Prostate gland (tissue), 2 donors: ENCODE results near the gene MMP17. TPM values are rescaled to one million over a fixed set of nuclear protein-coding genes. Genes with fewer than 3 reads are reported as not detected.

Experiments
- DNase-seq: peaks from one replicate; pipeline ENCODE4 v3.0.0-alpha.2; 2019; ENCODE audit warnings: low spot score
- H3K27ac ChIP-seq, 2 donors: fragments of 200-600 bp; sonication (generic); 2 replicates each; pipeline ENCODE4 v1.5.1; 2017 to 2019
- H3K27me3 ChIP-seq: fragments of 200-600 bp; sonication (generic); replicated peaks from 2 replicates; pipeline ENCODE4 v1.5.1; 2019; ENCODE audit not compliant: insufficient read depth
- H3K36me3 ChIP-seq, 2 donors: fragments of 200-600 bp; sonication (generic); 1 replicate in 1 of 2; 2 replicates in 1 of 2; pipeline versions ENCODE4 v1.5.1 to v1.8.1; 2017 to 2019
- H3K4me1 ChIP-seq: fragments of 200-600 bp; sonication (generic); replicated peaks from 2 replicates; pipeline ENCODE4 v1.5.1; 2019
- H3K4me3 ChIP-seq, 2 donors: fragments of 200-600 bp; sonication (generic); 2 replicates each; pipeline ENCODE4 v1.5.1; 2017 to 2019
- H3K9me3 ChIP-seq: fragments of 200-600 bp; sonication (generic); 2 replicates; pipeline ENCODE4 v1.5.1; 2017
- POLR2A ChIP-seq: fragments of 450-650 bp; IDR thresholded peaks from one replicate; pipeline ENCODE4 v1.6.1; 2016; ENCODE audit warnings: antibody characterized with exemption, mild to moderate bottlenecking
- POLR2AphosphoS5 ChIP-seq: sonication (generic); formaldehyde crosslinking; IDR thresholded peaks from one replicate; pipeline ENCODE4 v1.6.1; 2017; ENCODE audit warnings: antibody characterized with exemption
- WGBS: methylation state at CpG from one replicate; pipeline ENCODE4 v1.1.5; 2018; 5-methylcytosine and 5-hydroxymethylcytosine counted together
- intact Hi-C: fragments of 100-400 bp; cut with DNase I; formaldehyde crosslinking; loops from one replicate; pipeline ENCODE4 v1.14.2; 2022
- total RNA-seq, 2 donors: library from RNA; depleted of rRNA; stranded (reverse); fragments of >200 nt; gene quantifications; one replicate each; pipeline ENCODE4 v1.1.0, GENCODE V29; 2016
- TF ChIP-seq, protein P1 (sequence below), 4 experiments: fragments of 200-600 bp in 2 of 4; fragments of 450-650 bp in 2 of 4; sonication (generic) in 2 of 4; IDR thresholded peaks; 1 replicate in 3 of 4; 2 replicates in 1 of 4; pipeline ENCODE4 v1.5.1; 2016 to 2019; ENCODE audit warnings: antibody characterized with exemption in 4 of 4, mild to moderate bottlenecking in 2 of 4, moderate library complexity in 2 of 4

MMP17 gene
- total RNA-seq, 2 donors from 2014 or later: 1.1 to 35.7 TPM

DNA sequence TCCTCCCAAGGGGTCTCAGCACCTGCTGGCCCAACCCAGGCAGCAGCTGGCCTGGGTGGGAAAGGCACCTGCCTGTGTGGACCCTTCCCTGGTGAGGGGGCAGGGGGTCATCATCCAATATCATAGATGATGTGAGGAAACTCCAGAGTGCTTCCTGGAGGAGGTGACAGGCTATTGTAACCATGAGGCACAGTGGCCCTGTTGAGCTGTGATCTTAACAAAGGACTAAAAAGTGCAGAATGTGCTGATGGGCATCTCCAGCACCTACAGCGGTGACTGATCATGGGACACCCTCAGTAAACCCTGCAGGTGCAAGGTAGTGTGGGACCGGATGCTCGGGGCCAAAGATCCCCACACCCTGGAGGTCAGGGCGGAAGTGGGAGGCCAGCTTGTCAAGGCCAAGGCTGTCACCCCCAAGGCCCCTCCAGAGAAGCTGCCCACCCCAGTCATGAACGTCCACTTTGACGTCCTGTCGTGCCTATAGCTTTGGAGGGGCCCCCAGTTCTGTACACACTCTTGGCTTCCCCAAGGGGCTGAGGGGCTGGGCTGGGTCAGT, 7.5 kb downstream of the MMP17 start:
- Histone ChIP-seq H3K4me3 (no peak overlapping the region), H3K4me1 (peaks cover 6% of the 10 kb centered on the region), H3K9me3 (no peaks in the 10 kb centered on the region), H3K27ac (no peak overlapping the region), H3K36me3 (no peaks in the 10 kb centered on the region), H3K27me3 (peaks cover 14% of the 10 kb centered on the region)
- no peak for TF ChIP-seq POLR2A
- TF ChIP-seq, protein P1, sequence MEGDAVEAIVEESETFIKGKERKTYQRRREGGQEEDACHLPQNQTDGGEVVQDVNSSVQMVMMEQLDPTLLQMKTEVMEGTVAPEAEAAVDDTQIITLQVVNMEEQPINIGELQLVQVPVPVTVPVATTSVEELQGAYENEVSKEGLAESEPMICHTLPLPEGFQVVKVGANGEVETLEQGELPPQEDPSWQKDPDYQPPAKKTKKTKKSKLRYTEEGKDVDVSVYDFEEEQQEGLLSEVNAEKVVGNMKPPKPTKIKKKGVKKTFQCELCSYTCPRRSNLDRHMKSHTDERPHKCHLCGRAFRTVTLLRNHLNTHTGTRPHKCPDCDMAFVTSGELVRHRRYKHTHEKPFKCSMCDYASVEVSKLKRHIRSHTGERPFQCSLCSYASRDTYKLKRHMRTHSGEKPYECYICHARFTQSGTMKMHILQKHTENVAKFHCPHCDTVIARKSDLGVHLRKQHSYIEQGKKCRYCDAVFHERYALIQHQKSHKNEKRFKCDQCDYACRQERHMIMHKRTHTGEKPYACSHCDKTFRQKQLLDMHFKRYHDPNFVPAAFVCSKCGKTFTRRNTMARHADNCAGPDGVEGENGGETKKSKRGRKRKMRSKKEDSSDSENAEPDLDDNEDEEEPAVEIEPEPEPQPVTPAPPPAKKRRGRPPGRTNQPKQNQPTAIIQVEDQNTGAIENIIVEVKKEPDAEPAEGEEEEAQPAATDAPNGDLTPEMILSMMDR (IDR thresholded peaks at IDR 0.05): no peak
- no peak for TF ChIP-seq POLR2AphosphoS5
- intact Hi-C loops: loop anchor here (10.0 kb wide), 2 partner anchors 701 to 731 kb away; no protein-coding TSS in a partner anchor
- no peak for DNase-seq
- WGBS: 81% methylated on average over 7 of the region's 7 CpGs

DNA sequence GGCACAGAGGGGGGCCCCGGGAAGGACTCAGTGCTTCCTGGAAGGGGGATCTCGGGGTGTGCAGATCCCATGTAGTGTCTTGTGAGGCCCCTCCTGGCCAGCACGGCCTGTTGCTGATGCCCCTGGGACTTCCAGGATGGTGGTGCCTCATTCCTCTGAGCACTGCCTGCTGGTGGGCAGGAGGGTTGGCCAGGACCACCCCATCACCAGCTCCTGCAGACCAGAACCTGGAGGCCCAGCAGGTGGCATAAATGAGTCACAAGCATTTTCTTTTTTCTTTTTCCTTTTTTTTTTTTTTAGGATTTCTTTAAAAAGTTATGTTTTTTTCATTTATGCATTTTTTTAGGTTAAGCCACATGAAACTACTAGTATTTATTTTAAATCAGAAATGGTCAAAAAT, 8.0 kb downstream of the MMP17 start:
- no peaks in the 10 kb centered on the region for H3K36me3 ChIP-seq
- H3K4me3 ChIP-seq: no peak overlapping the region
- no peaks in the 10 kb centered on the region for H3K9me3 ChIP-seq
- intact Hi-C loops: loop anchor here (10.0 kb wide), 2 partner anchors 701 to 731 kb away; no protein-coding TSS in a partner anchor
- H3K27me3 ChIP-seq: peaks cover 14% of the 10 kb centered on the region
- peaks cover 1% of the 10 kb centered on the region for H3K4me1 ChIP-seq
- no peak overlapping the region for H3K27ac ChIP-seq
- TF ChIP-seq POLR2AphosphoS5: no peak
- TF ChIP-seq, protein P1 (IDR thresholded peaks at IDR 0.05): no peak
- no peak for TF ChIP-seq POLR2A
- no peak for DNase-seq
- 61% methylated on average over 3 of the region's 3 CpGs for WGBS

DNA sequence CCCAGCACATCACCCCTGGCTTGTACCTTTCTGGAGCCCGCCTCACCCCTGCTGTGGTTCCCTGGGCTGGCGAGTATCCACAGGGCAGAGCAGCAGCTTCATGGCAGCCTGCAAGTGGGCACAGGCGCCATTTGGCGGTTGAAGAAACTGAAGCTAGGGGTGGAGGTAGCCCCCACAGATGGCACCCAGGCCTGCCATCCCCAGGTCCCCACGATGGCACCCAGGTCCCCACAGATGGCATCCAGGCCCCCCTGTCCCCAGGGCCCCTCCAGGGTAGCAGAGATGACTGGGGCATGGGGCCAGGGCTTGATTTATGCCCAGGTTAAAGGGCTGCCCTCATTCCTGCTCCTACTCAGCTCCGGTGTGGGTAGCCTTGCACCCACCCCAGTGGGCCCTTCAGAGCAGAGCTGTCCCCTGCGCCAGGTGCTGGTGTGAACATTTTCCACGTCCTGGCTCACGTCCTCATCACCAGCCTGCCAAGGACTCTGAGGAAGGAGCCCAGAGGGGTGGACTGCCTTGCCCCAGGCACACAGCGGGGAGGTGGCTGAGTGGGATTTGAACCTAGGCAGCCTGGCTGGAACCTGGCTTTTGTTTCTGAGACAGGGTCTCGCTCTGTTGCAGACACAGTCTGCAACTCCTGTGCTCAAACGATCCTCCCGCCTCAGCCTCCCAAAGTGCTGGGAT, 8.7 kb downstream of the MMP17 start:
- 81% methylated on average over 13 of the region's 13 CpGs for WGBS
- Histone ChIP-seq H3K4me1 (no peaks in the 10 kb centered on the region), H3K4me3 (no peak overlapping the region), H3K27ac (no peak overlapping the region), H3K27me3 (peaks cover 14% of the 10 kb centered on the region), H3K9me3 (no peaks in the 10 kb centered on the region), H3K36me3 (no peaks in the 10 kb centered on the region)
- intact Hi-C loops: loop anchor here (10.0 kb wide), 2 partner anchors 702 to 732 kb away; no protein-coding TSS in a partner anchor
- TF ChIP-seq, protein P1 (IDR thresholded peaks at IDR 0.05): no peak
- no peak for TF ChIP-seq POLR2A
- no peak for TF ChIP-seq POLR2AphosphoS5
- DNase-seq: no peak

DNA sequence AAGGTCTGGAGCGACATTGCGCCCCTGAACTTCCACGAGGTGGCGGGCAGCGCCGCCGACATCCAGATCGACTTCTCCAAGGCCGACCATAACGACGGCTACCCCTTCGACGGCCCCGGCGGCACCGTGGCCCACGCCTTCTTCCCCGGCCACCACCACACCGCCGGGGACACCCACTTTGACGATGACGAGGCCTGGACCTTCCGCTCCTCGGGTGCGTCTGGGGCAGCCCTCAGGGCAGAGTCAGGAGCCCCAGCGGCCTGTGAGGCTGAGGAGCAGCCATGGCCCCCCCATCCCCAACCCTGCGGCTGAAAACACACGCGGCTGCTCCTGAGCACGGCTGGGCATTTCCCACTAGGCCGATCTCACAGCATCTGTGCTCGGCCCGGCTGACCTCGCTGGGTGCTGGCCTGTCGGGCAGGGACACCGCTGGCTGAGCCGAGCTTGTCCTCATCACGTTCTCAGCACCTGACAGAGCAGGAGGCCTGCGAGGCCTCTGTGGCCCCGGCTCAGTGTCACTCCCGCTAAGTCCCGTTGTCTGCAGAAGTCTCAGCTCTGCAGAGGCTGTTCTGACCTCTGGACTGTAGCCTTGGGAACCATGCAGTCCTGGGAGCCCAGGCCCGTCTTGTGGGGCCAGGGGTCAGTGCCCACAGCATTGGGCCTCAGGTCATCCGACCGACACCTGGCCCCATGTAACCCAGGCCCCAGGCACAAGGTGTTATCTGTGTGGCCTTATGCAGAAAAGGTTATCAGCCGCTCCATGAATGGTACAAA, 12.6 kb downstream of the MMP17 start:
- no peaks in the 10 kb centered on the region for H3K36me3 ChIP-seq
- TF ChIP-seq POLR2AphosphoS5: no peak
- TF ChIP-seq, protein P1 (IDR thresholded peaks at IDR 0.05): no peak
- no peak for TF ChIP-seq POLR2A
- H3K27me3 ChIP-seq: no peaks in the 10 kb centered on the region
- DNase-seq: no peak
- intact Hi-C loops: no loop called here
- 89% methylated on average over 37 of the region's 46 CpGs for WGBS
- no peak overlapping the region for H3K27ac ChIP-seq
- H3K4me3 ChIP-seq: no peak overlapping the region
- H3K4me1 ChIP-seq: no peaks in the 10 kb centered on the region
- no peaks in the 10 kb centered on the region for H3K9me3 ChIP-seq
